Spleen (tissue), 11 donors: ENCODE measurements around the gene P2RY13. TPM values are rescaled to one million over a fixed set of nuclear protein-coding genes. Genes with fewer than 3 reads are reported as not detected.

Experiments used
- DNase-seq: peaks from one replicate; pipeline ENCODE4 v3.0.0-alpha.2; 2020
- H3K27ac ChIP-seq, 8 donors: fragments of 200-600 bp; sonication (generic) in 7 of 8; 1 replicate in 4 of 8; 2 replicates in 4 of 8; pipeline versions ENCODE4 v1.5.0 to v1.8.0; 2016 to 2021; ENCODE audit warnings: inconsistent platforms in 4 of 8, mild to moderate bottlenecking in 4 of 8, moderate library complexity in 1 of 8
- H3K27me3 ChIP-seq, 7 donors: fragments of 200-600 bp; sonication (generic) in 6 of 7; replicated peaks in 1 of 7; 1 replicate in 4 of 7; 2 replicates in 3 of 7; pipeline versions ENCODE4 v1.5.0 to v1.8.0; 2016 to 2021; ENCODE audit warnings: inconsistent platforms in 3 of 7, mild to moderate bottlenecking in 1 of 7
- H3K36me3 ChIP-seq, 6 donors: fragments of 200-600 bp; sonication (generic) in 5 of 6; 1 replicate in 4 of 6; 2 replicates in 2 of 6; pipeline versions ENCODE4 v1.5.0 to v1.8.0; 2016 to 2021; ENCODE audit warnings: inconsistent platforms in 2 of 6
- H3K4me1 ChIP-seq, 6 donors: fragments of 200-600 bp; sonication (generic) in 5 of 6; 1 replicate in 3 of 6; 2 replicates in 3 of 6; pipeline versions ENCODE4 v1.5.0 to v1.8.0; 2016 to 2021; ENCODE audit warnings: inconsistent platforms in 3 of 6
- H3K4me3 ChIP-seq, 8 donors: fragments of 200-600 bp; sonication (generic) in 7 of 8; 1 replicate in 4 of 8; 2 replicates in 4 of 8; pipeline versions ENCODE4 v1.5.0 to v1.8.0; 2016 to 2021; ENCODE audit warnings: inconsistent platforms in 4 of 8, mild to moderate bottlenecking in 4 of 8, moderate library complexity in 2 of 8
- H3K9me3 ChIP-seq, 8 donors: fragments of 200-600 bp; sonication (generic) in 7 of 8; 1 replicate in 4 of 8; 2 replicates in 4 of 8; pipeline versions ENCODE4 v1.5.0 to v1.8.0; 2016 to 2021; ENCODE audit warnings: inconsistent platforms in 4 of 8
- CTCF ChIP-seq, 11 experiments: fragments of 200-600 bp in 7 of 11; fragments of 450-650 bp in 4 of 11; sonication (generic) in 4 of 11; IDR thresholded peaks in 8 of 11; conservative IDR thresholded peaks in 3 of 11; 1 replicate in 7 of 11; 2 replicates in 4 of 11; pipeline versions ENCODE4 v1.4.0 to v1.8.0; 2016 to 2021; ENCODE audit warnings: antibody characterized with exemption in 11 of 11, inconsistent platforms in 4 of 11, mild to moderate bottlenecking in 1 of 11
- POLR2A ChIP-seq, 3 donors: fragments of 450-650 bp; IDR thresholded peaks; one replicate each; pipeline ENCODE4 v1.5.1; 2017; ENCODE audit warnings: antibody characterized with exemption in 3 of 3, mild to moderate bottlenecking in 1 of 3
- POLR2AphosphoS5 ChIP-seq, 3 donors: sonication (generic); formaldehyde crosslinking; IDR thresholded peaks; one replicate each; pipeline ENCODE4 v1.5.1; 2017; ENCODE audit warnings: antibody characterized with exemption in 3 of 3
- WGBS, 5 donors: extraction: QIAGEN DNeasy Blood & Tissue Kit in 3 of 5; methylation state at CpG; one replicate each; pipeline versions ENCODE4 v1.1.5 to v1.1.7; 2013 to 2018; 5-methylcytosine and 5-hydroxymethylcytosine counted together
- intact Hi-C: fragments of 100-400 bp; cut with DNase I; formaldehyde crosslinking; loops from one replicate; pipeline ENCODE4 v1.15.0; 2023; ENCODE audit warnings: low total_unique reads
- polyA plus RNA-seq, 3 donors: library from polyadenylated mRNA; stranded (reverse); fragments of 200-250 nt; gene quantifications; one replicate each; pipeline ENCODE4 v1.2.1, GENCODE V29; 2013
- total RNA-seq, 7 donors: library from RNA; depleted of rRNA in 3 of 7; stranded (reverse); fragments of >200 nt in 3 of 7; fragmentation: NEBNext Ultra II Directional in 4 of 7; extraction: Animal tissue kit (Norgen Biotek cat#: 25700) in 4 of 7; gene quantifications; one replicate each; pipeline versions ENCODE4 v1.1.0 to v1.2.1, GENCODE V29; 2016 to 2021
- donor health status: healthy with polysubstance abuse.
- donor health status: DM: no; HTN: no; CAD: no; lungs with moderate emphysema.
- donor health status: DM: no; HTN: no; CAD: no.
- donor health status: Bipolar disorder and iron deficiency.
- donor health status: healthy.
- donor health status: DM: no; HTN: no; CAD: no.
- donor health status: DM: yes; HTN: yes; CAD: no.

The P2RY13 gene
- total and polyA plus RNA-seq, 10 donors = 7.1 to 78.3 (median 39.2) TPM

GRCh38 chr3:151318991-151319390, 10.4 kb downstream of the P2RY13 start:
- Histone ChIP-seq H3K36me3 (no peaks in the 10 kb centered on the region), H3K4me1 (peaks cover 0 to 28% (median 0%) of the 10 kb centered on the region in 6 donors), H3K4me3 (peak overlapping the region in 1 of 8 donors; percentile 13), H3K9me3 (no peaks in the 10 kb centered on the region), H3K27me3 (no peaks in the 10 kb centered on the region), H3K27ac (peak overlapping the region in 7 of 8 donors; percentile 10 to 85 (median 73))
- no peak for DNase-seq
- TF ChIP-seq POLR2AphosphoS5 (IDR thresholded peaks at IDR 0.05) (no peak), POLR2A (IDR thresholded peaks at IDR 0.05) (no peak), CTCF (IDR thresholded peaks at IDR 0.05 in 8 of 11, conservative IDR thresholded peaks at IDR 0.05 in 3 of 11) (no peak)
- WGBS, 5 donors = 51 to 86% (median 70%) methylated on average over 7 of the region's 7 CpGs
- intact Hi-C loops = no loop called here

- Histone ChIP-seq H3K4me1 (peaks cover 0 to 28% (median 0%) of the 10 kb centered on the region in 6 donors), H3K27me3 (no peaks in the 10 kb centered on the region), H3K36me3 (no peaks in the 10 kb centered on the region), H3K27ac (peak overlapping the region in 7 of 8 donors; percentile 10 to 85 (median 73)), H3K4me3 (peak overlapping the region in 1 of 8 donors; percentile 13), H3K9me3 (no peaks in the 10 kb centered on the region)
- intact Hi-C loops = no loop called here
- TF ChIP-seq POLR2AphosphoS5 (IDR thresholded peaks at IDR 0.05) = no peak
- no peak for TF ChIP-seq CTCF (IDR thresholded peaks at IDR 0.05 in 8 of 11, conservative IDR thresholded peaks at IDR 0.05 in 3 of 11)
- TF ChIP-seq POLR2A (IDR thresholded peaks at IDR 0.05) = no peak
- no peak for DNase-seq
These were observed 11.0 kb downstream of the P2RY13 start for GRCh38 chr3:151318313-151318712.

GRCh38 chr3:151316267-151316991, 12.9 kb downstream of the P2RY13 start, which contains the start of gene GPR87:
Gene GPR87, minus strand, starts transcription at chr3:151316820. Its CDS starts 16,720 bp downstream, at chr3:151300100.
- no peaks in the 10 kb centered on the region for H3K9me3 ChIP-seq
- no peak for DNase-seq
- H3K4me3 ChIP-seq = no peak within 1 kb of the TSS
- H3K27ac ChIP-seq = no peak within 1 kb of the TSS
- H3K36me3 ChIP-seq = no peaks in the 10 kb centered on the region
- peaks cover 0 to 19% (median 0%) of the 10 kb centered on the region in 6 donors for H3K4me1 ChIP-seq
- 56 to 76% (median 70%) methylated on average over 7 of the region's 7 CpGs for WGBS, 5 donors
- no peaks in the 10 kb centered on the region for H3K27me3 ChIP-seq
- TF ChIP-seq POLR2AphosphoS5 (IDR thresholded peaks at IDR 0.05) (no peak), POLR2A (IDR thresholded peaks at IDR 0.05) (no peak), CTCF (IDR thresholded peaks at IDR 0.05 in 8 of 11, conservative IDR thresholded peaks at IDR 0.05 in 3 of 11) (no peak)
- intact Hi-C loops = no loop called here

GRCh38 chr3:151315846-151316245, 13.5 kb downstream of the P2RY13 start:
- Histone ChIP-seq H3K27ac (no peak overlapping the region), H3K4me1 (peaks cover 0 to 13% (median 0%) of the 10 kb centered on the region in 6 donors), H3K27me3 (no peaks in the 10 kb centered on the region), H3K36me3 (no peaks in the 10 kb centered on the region), H3K4me3 (no peak overlapping the region), H3K9me3 (no peaks in the 10 kb centered on the region)
- intact Hi-C loops = no loop called here
- 86 to 96% (median 90%) methylated on average over 2 of the region's 2 CpGs for WGBS, 5 donors
- DNase-seq = no peak
- TF ChIP-seq POLR2AphosphoS5 (IDR thresholded peaks at IDR 0.05) (no peak), CTCF (IDR thresholded peaks at IDR 0.05 in 8 of 11, conservative IDR thresholded peaks at IDR 0.05 in 3 of 11) (no peak), POLR2A (IDR thresholded peaks at IDR 0.05) (no peak)
